Measurements from ENCODE around the gene DAB2.
"Not testable (repeated sequence)": the region's sequence is repeated elsewhere in the genome, so short reads cannot be mapped to it uniquely, and the experiment has no call there.

The DAB2 gene

GRCh38 chr5:39422728-39423285, 2.0 kb downstream of the DAB2 start:
- DNase-seq (ENCODE audit: low read depth in 1 of 2, low spot score in 1 of 2), result no peak

GRCh38 chr5:39422036-39422606, 2.7 kb downstream of the DAB2 start:
- DNase-seq (ENCODE audit: low read depth in 1 of 2, low spot score in 1 of 2), result no peak

- DNase-seq (ENCODE audit: low read depth in 1 of 2, low spot score in 1 of 2), result no peak
These were observed 4.2 kb downstream of the DAB2 start for GRCh38 chr5:39420482-39421145.

- DNase-seq (ENCODE audit: low read depth in 1 of 2, low spot score in 1 of 2), result no peak
These were observed 5.0 kb downstream of the DAB2 start for GRCh38 chr5:39419796-39420195.

GRCh38 chr5:39417979-39418378, 6.8 kb downstream of the DAB2 start:
- DNase-seq (ENCODE audit: low read depth in 1 of 2, low spot score in 1 of 2), result no peak

- DNase-seq (ENCODE audit: low read depth in 1 of 2, low spot score in 1 of 2), result no peak
These were observed 9.6 kb downstream of the DAB2 start for GRCh38 chr5:39415201-39415600.

GRCh38 chr5:39414426-39414825, 10.4 kb downstream of the DAB2 start:
- no peak for DNase-seq (ENCODE audit: low read depth in 1 of 2, low spot score in 1 of 2)

- DNase-seq (ENCODE audit: low read depth in 1 of 2, low spot score in 1 of 2), result no peak
These were observed 11.0 kb downstream of the DAB2 start for GRCh38 chr5:39413771-39414170.

GRCh38 chr5:39412721-39413394, 11.9 kb downstream of the DAB2 start:
- no peak for DNase-seq (ENCODE audit: low read depth in 1 of 2, low spot score in 1 of 2)

GRCh38 chr5:39411985-39412384, 12.8 kb downstream of the DAB2 start:
- DNase-seq (ENCODE audit: low read depth in 1 of 2, low spot score in 1 of 2), result no peak

- DNase-seq (ENCODE audit: low read depth in 1 of 2, low spot score in 1 of 2), result no peak
These were observed 13.7 kb downstream of the DAB2 start for GRCh38 chr5:39411061-39411460.

GRCh38 chr5:39409033-39409432, 15.7 kb downstream of the DAB2 start:
- DNase-seq (ENCODE audit: low read depth in 1 of 2, low spot score in 1 of 2), result no peak

- no peak for DNase-seq (ENCODE audit: low read depth in 1 of 2, low spot score in 1 of 2)
These were observed 19.5 kb downstream of the DAB2 start for GRCh38 chr5:39405083-39405843.

GRCh38 chr5:39403761-39404160, 21.0 kb downstream of the DAB2 start:
- DNase-seq (ENCODE audit: low read depth in 1 of 2, low spot score in 1 of 2), result not testable (repeated sequence)

- DNase-seq (ENCODE audit: low read depth in 1 of 2, low spot score in 1 of 2), result not testable (repeated sequence)
These were observed 22.6 kb downstream of the DAB2 start for GRCh38 chr5:39402140-39402539.

GRCh38 chr5:39400713-39401578, 23.8 kb downstream of the DAB2 start:
- no peak for DNase-seq (ENCODE audit: low read depth in 1 of 2, low spot score in 1 of 2)

GRCh38 chr5:39399135-39400036, 25.4 kb downstream of the DAB2 start:
- DNase-seq (ENCODE audit: low read depth in 1 of 2, low spot score in 1 of 2), result no peak

GRCh38 chr5:39396843-39397242, 27.9 kb downstream of the DAB2 start:
- DNase-seq (ENCODE audit: low read depth in 1 of 2, low spot score in 1 of 2), result no peak

- DNase-seq (ENCODE audit: low read depth in 1 of 2, low spot score in 1 of 2), result no peak
These were observed 29.3 kb downstream of the DAB2 start for GRCh38 chr5:39395521-39395920.

- no peak for DNase-seq (ENCODE audit: low read depth in 1 of 2, low spot score in 1 of 2)
These were observed 29.8 kb downstream of the DAB2 start for GRCh38 chr5:39394946-39395345.

Measured in stimulated activated CD4-positive, alpha-beta T cell treated with anti-CD3 and anti-CD28 coated beads, Interleukin-15, amount 100 ng/mL, for 1 hour (primary cell).